ENCODE results near the gene KIF1A.

DNA sequence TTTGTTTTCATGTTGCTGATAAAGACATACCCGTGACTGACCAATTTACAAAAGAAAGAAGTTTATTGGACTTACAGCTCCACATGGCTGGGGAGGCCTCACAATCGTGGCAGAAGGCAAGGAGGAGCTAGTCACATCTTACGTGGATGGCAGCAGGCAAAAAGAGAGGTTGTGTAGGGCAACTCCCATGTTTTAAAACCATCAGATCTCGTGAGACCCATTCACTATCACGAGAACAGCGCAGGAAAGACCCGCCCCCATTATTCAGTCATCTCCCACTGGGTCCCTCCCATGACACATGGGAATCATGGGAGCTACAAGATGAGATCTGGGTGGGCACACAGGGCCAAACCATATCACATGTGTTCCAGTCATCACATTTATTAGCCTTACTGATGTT, 111.6 kb downstream of the KIF1A start:
- no peak for TF ChIP-seq EZH2 (IDR thresholded peaks at IDR 0.05; ENCODE audit: low read depth, low read length, severe bottlenecking)
- TF ChIP-seq SP1 (IDR thresholded peaks at IDR 0.05; ENCODE audit: low read depth, low read length), result no peak
- TF ChIP-seq JUND (IDR thresholded peaks at IDR 0.05; ENCODE audit: low read length), result no peak
- TF ChIP-seq, protein P1, sequence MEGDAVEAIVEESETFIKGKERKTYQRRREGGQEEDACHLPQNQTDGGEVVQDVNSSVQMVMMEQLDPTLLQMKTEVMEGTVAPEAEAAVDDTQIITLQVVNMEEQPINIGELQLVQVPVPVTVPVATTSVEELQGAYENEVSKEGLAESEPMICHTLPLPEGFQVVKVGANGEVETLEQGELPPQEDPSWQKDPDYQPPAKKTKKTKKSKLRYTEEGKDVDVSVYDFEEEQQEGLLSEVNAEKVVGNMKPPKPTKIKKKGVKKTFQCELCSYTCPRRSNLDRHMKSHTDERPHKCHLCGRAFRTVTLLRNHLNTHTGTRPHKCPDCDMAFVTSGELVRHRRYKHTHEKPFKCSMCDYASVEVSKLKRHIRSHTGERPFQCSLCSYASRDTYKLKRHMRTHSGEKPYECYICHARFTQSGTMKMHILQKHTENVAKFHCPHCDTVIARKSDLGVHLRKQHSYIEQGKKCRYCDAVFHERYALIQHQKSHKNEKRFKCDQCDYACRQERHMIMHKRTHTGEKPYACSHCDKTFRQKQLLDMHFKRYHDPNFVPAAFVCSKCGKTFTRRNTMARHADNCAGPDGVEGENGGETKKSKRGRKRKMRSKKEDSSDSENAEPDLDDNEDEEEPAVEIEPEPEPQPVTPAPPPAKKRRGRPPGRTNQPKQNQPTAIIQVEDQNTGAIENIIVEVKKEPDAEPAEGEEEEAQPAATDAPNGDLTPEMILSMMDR (IDR thresholded peaks at IDR 0.05; ENCODE audit: control extremely low read depth in 1 of 3, insufficient read depth in 1 of 3, low read depth in 1 of 3, low read length in 3 of 3), result no peak
- no peak for TF ChIP-seq POLR2A (IDR thresholded peaks at IDR 0.05; ENCODE audit: control extremely low read depth in 1 of 2, low read depth in 2 of 2, low read length in 2 of 2)
- TF ChIP-seq POLR2AphosphoS5 (IDR thresholded peaks at IDR 0.05; ENCODE audit: low read depth, low read length), result no peak
- no peak for TF ChIP-seq PHF8 (conservative IDR thresholded peaks at IDR 0.05; ENCODE audit: low read depth, low read length)
- TF ChIP-seq JUN (IDR thresholded peaks at IDR 0.05; ENCODE audit: low read depth, low read length), result no peak
- no peak for TF ChIP-seq USF2 (IDR thresholded peaks at IDR 0.05; ENCODE audit: low read length)
- no peak for TF ChIP-seq SIN3A (conservative IDR thresholded peaks at IDR 0.05 in 1 of 2, IDR thresholded peaks at IDR 0.05 in 1 of 2; ENCODE audit: low read depth in 1 of 2, low read length in 2 of 2)
- no peak for TF ChIP-seq TAF1 (IDR thresholded peaks at IDR 0.05; ENCODE audit: low read depth, low read length)
- TF ChIP-seq KDM5A (IDR thresholded peaks at IDR 0.05; ENCODE audit: low read length), result no peak
